ENCODE measurements around the gene RNFT2.

Gene RNFT2, protein sequence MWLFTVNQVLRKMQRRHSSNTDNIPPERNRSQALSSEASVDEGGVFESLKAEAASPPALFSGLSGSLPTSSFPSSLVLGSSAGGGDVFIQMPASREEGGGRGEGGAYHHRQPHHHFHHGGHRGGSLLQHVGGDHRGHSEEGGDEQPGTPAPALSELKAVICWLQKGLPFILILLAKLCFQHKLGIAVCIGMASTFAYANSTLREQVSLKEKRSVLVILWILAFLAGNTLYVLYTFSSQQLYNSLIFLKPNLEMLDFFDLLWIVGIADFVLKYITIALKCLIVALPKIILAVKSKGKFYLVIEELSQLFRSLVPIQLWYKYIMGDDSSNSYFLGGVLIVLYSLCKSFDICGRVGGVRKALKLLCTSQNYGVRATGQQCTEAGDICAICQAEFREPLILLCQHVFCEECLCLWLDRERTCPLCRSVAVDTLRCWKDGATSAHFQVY

DNA sequence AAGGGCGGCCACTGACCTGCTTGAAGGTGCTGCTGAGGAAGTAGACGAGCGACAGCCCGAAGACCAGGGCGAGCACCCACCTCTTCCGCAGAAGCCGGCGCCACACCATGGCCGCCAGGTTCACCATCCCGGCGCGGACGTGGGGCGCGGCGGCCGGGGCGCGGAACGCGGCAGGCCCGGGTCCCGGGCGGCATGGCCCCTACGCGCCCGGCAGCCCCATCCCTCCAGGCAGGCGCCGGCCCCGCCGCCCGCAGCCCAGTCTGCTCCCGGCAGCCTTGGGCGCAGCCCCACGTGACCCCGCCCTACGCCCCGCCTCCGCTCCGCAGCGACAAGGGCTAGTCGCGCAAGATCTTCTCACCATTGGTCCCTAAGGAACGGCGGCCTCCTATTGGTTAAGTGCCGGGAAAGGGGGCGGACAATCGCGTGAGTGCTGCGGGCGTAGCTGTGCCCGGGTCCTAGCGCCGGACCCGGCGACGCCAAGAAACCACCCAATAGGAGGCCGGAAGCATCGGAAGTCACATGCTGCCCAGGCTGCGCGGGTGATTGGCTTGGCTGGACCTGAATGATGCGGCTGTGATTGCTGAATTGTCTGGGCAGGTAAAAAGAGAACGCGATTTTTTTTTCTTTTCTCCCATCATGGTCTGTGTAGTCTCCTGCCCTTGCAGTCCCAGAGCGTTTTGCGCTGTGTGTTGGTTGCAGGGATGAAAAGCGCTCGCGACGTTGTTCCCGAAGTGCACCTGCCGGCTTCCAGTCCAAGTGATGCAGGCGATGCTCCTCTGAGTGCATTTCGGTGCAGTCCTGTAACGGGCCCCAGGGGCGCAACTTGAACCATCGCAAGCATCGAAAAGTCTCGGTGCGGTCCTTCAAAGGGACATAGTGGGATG, at the start of gene RNFT2, which contains the start of gene SPRING1:
RNFT2 (plus strand) TSS at position 542 of the 884 bp plus-strand sequence. CDS start 2,183 bp downstream, outside the sequence.
SPRING1 (minus strand) TSS at position 296 of the 884 bp plus-strand sequence; CDS start at position 127, 169 bp downstream.
- peak; percentile 98 for DNase-seq

DNA sequence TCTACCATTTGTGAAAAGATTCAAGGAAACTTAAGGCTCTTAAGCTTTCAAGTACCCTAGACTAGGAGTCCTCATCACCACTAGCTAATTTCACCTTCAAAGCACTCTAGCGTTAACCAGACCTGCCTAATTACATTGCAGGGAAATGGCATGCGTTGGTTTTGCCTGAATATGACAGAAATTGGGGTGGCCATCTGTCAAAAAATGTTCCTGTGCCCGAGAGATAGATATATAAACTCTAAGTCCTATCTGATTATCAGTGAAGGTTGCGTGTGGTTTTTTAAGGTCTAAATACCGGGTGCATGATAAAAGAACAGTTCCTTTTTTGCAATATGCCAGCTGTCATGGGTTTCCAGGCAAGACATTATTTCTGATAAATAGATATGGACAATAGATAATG, 48.6 kb upstream of the RNFT2 start:
- no peak for DNase-seq

DNA sequence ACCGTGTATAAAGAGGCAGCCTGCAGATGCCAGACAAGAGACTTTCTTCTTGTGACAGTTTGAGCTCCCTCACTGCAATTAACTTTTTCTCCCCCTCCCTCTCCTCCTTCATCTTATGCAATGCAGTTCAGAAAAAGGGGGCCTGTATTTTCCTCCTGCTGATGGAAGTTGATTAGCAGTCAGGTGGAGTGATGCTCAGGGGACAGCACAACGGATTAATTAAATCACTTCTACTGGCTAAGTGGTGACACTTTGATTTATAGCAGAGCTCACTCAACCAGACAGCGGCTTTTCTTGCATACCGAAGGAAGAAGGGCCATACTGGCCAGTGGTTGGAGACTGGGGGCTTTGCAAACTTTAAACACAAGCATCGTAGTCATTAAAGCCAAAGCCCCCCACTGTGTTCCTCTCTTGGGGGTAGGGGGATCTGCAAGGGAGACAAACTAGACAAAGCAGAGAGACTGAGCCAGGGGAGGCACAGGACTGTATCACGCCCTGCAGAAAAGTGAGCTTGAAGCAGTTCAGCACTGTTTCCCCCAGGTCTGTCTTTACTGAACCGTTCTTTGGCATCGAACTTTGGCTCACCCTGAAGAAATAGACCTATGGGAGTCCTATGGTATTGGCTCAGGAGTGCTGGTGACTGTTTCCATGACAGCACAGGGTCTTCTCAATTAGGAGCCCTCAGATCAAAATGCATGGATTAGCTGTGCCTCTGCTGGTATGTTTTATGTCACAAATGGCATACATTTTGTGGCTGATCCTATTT, 48.0 kb upstream of the RNFT2 start:
- no peak for DNase-seq

DNA sequence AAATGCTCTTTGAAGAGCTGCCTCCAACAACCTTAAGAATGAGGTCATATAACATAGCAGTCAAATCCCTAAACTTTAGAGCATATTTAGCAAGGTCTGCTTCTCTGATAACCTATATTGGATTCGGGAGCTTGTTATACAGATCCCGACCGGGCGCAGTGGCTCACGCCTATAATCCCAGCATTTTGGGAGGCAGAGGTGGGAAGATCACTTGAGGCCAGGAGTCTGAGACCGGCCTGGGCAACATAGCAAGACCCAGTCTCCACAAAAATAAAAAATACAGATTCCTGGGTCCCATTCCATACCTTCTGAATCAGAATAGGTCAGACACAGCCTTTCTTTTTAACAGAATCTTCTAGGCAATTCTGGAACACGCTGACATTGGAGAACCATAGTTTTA, 46.9 kb upstream of the RNFT2 start:
- no peak for DNase-seq

DNA sequence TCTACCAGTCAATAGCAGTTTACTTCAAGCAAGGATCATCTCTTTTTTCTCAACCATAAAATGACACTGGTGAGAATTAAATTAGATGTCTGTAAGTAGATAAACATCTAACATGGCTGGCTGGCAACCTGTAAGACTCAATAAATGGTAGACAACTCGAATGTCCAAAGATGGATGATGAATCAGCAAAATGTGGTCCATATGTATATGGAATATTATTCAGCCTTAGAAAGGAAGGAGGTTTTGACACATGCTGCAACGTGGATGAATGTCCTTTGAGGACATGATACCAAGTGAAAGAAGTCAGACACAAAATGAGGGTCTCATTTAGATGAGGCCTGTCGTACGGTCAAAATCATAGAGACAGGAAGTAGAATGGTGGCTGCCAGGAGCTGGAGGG, 46.5 kb upstream of the RNFT2 start:
- no peak for DNase-seq

DNA sequence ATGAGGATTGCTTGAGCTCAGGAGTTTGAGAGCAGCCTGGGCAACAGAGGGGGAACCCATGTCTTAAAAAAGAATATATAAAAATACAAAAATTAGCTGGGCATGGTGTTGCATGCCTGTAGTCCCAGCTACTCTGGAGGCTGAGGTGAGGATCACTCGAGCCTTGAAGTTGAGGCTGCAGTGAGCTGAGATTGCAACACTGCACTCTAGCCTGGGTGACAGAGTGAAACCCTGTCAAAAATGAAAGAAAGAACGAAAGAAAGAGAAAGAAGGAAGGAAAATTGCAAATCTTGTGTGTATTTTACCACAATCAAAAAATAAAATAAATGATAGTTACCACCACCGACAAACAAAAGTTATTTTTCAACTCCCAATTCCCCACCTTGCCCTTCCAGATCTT, 45.5 kb upstream of the RNFT2 start:
- no peak for DNase-seq

DNA sequence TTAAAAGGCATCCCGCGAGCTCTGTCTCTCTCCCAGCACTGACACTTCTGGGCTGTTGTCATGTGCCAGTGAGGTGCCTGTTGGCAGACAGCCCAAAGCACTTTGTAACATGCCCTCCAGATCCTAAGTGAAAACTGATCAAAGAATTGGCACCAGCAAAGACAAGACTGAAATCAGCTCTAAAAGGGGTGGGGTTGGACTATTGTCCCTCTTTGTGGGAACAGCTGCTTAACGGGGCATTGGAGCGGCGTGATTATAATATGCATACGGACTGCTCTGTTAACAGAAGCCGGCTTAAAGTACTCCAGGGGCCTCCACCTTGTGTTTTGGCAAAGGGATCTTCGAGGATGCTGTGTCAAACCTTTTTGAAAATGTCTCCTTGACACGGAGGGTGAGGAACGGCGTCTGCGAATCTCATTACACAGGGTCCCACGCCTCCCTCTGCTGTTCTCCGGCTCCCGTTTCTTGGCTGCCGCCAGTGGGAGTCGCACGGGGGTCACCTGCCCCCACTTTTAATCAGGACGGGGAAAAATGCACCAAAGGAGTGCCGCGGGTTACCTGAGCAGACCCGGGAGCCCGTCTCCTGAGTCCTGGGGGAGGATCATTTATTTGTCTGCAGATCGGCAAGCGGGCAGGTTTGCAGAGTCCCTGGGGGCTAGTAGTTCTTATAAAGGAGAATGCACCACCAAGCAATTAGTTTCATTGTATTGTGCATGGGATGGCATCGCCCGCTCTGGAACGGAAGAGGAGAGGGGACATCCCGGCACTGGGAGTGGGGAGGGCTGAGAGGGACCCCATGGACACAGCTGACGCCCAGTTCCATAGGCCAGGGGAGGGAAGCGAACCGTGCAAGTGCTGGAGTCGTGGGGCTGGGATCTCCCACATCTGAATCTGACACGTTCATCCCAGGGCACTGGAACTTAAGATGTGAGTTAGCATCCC, 44.6 kb upstream of the RNFT2 start:
- DNase-seq = no peak

DNA sequence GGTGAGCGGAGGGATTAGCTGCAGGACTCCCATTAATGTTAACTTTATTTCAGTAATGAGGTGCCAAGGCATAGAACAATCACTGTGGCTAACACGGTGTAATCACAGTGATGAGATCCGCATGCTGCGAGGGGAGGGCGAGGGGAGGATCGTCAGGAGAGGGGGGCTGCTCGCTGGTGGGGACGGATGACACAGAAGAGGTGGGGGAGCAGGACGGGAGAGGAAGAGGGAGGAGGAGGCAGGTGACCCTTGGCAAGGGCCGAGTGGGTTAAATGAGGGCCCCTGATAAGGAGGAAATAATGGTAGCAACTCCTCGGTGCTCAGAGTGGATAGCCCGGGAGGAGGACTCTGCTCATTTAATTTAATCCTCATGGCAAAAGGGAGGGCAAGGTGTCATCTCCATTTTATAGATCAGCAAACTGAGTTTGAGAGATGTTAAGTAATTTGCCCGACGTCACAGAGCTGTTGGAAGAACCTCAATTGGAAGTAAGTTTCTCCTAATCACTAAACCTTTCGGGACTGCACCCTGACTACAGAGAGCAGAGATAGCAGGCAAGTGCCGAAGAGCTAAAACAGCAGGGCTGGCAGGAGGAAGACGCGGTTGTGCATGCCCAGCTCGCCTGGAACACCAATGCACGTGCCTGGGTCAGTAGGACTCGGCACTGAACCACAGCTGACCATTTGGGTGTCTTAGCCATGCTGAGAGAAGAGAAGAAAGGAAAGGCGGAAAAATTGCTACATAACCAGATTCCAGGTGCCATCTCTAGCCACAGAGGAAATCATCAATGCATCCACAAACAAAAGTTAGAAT, 43.3 kb upstream of the RNFT2 start:
- DNase-seq = no peak

DNA sequence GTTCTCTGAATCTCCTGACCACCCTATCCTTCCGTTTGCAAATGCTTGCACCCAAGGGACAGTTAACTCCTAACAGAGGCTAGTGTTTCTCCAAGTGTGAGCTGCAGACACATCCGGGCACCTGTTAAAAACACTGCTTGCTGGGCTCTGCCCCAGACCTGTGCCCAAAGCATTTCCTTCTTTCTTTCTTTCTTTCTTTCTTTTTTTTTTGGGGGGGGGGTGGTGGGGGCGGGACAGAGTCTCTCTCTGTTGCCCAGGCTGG, 42.7 kb upstream of the RNFT2 start:
- no peak for DNase-seq

DNA sequence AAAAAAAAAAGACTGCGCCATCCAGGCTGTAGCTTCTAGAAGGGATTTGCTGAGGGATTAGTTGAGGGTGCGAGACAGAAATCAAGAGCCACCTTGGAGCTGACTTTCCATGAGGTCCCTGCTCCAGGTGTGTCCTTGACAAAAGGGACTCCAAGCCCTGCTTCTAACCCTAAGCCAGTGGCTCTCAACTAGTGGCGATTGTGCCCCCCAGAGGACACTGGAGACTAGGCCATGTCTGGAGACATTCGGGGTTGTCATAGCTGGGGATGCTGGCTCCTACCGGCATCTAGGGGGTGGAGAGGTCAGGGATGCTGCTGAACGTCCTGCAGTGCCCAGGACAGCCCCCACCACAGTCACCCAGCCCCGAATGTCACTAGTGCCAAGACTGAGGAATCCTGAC, 40.8 kb upstream of the RNFT2 start:
- DNase-seq = no peak

DNA sequence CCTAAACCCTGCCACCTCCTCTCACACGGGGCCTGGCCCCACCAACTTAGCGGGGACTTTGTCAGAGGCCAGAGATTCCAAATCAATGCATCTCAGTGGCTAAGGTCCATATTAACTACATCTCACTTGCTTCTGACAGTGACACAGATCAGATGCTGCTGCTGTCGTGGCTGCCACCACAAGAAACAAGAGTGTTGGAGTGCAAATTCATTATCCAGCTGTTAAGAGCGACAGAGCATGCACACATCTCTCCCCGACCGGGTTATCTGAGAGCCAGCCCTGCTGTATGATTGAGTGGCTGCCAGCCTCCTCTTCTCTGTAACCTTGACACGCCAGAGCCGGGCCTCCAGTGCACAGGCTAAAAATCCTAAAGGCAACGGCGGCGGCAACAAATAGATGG, 40.4 kb upstream of the RNFT2 start:
- DNase-seq = no peak

DNA sequence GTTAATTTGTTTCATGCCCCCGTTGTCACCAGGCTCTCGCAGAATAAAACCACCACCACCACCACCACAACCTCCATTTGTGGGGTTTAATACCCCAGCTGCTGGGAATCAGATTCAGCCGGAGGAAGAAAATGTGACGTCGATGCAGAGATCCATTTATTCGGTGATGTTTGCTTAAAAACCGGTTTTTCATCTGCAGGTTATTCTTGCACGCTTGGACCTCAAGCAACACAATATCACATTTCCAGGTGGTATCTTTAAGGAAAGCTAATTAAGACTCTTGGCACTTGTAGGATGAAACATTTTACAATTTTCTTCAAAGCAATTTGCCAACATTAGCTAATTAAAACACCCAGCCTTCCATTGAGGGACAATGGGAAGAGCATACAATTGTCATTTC, 40.0 kb upstream of the RNFT2 start:
- DNase-seq = no peak

DNA sequence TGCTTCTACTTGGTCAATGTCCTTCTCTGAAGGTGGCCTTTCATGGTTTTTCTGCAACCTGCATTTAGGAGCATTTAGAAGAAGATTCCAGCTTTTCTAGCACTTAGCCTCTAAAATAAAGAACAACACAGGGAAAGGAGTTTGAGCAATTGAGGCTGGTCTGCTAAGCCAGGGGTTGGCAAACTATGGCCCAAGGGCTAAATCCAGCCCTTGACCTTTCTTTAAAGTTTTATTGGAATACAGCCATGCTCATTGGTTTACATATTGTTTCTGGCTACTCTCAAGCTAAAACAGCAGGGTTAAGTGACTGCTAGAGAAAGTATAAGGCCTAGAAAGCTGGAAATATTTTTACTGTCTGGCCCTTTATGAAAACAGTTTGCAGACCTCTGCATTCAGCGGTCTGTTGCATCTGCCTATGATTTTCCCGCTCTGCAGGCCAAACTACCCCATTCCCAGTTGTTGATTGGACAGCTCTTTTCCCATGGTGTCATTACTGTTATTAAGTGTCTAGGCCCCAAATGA, 39.5 kb upstream of the RNFT2 start:
- no peak for DNase-seq

DNA sequence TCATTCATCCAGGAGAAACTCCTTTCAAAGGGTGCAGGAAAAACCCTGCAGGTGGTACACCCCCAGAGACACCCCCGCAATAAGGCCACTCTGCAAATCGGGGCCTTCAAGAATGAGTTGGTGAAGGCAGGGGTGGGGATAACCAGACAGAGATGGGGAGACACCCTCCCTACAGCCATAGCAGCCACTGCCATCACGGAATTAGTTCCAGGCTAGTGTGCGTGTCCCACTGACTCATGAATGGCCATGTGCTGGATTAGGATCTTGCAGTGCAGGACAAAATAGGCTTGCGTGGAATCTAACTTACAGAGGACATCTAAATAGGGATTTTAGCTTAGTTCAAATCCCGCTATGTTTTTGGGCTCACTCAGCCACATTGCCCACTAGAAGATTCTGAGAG, 38.0 kb upstream of the RNFT2 start:
- no peak for DNase-seq

DNA sequence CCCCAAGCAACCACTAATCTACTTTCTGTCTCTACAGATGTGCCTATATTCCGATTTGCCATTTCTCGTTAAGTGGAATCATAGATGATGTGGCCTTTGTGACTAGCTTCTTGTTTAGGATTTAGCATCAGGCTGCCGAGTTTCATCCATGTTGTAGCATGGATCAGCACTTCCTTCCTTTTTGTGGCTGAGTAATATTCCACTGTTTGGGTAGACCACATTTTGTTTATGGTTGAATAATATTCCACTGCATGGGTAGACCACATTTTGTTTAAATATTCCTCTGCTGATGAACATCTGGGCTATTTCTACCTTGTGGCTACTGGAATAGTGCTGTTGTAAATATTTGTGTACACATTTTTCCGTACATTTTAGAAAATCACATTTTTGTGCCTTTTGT, 36.7 kb upstream of the RNFT2 start:
- no peak for DNase-seq

DNA sequence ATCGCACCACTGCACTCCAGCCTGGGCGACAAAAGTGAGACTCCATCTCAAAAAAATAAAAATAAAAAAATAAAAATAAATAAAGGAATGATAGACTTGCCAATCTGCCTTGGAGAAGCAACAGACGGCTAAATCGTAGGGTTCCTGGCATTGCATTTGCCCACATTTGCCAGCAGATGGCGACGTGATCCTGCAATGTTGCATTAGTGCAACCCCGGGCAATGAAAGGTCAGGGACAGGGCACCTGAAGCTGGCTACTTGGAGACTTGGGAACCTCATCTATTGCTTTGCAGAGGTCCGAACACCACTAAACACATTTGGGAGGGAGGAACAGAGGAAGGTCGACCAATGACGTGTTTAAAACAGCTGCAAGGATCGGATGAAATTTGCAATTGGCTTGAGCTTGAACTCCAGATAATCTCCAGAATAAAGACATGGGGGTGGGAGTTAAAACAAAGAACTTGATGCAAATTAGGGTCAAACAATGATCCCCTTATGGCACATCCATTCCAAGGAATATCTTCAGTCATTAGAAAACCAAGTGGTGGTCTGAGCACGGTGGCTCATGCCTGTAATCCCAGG, 34.8 kb upstream of the RNFT2 start:
- DNase-seq = peak; percentile 81

DNA sequence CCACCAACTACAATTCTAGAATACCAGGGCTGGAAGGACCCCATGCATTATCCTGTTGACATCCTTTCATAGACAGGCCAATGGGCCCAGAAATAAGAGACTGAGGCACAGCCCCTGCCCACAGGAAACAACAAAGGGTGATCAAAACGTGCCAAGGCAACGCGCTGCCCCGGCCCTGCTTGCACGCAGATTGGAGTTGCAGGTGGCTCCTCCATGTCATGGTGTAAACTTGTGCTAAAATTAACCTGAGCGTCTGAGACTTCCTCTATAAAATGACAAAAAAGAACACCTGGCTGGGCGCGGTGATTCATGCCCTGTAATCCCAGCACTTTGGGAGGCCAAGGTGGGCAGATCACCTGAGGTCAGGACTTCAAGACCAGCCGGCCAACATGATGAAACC, 30.4 kb upstream of the RNFT2 start:
- no peak for DNase-seq

DNA sequence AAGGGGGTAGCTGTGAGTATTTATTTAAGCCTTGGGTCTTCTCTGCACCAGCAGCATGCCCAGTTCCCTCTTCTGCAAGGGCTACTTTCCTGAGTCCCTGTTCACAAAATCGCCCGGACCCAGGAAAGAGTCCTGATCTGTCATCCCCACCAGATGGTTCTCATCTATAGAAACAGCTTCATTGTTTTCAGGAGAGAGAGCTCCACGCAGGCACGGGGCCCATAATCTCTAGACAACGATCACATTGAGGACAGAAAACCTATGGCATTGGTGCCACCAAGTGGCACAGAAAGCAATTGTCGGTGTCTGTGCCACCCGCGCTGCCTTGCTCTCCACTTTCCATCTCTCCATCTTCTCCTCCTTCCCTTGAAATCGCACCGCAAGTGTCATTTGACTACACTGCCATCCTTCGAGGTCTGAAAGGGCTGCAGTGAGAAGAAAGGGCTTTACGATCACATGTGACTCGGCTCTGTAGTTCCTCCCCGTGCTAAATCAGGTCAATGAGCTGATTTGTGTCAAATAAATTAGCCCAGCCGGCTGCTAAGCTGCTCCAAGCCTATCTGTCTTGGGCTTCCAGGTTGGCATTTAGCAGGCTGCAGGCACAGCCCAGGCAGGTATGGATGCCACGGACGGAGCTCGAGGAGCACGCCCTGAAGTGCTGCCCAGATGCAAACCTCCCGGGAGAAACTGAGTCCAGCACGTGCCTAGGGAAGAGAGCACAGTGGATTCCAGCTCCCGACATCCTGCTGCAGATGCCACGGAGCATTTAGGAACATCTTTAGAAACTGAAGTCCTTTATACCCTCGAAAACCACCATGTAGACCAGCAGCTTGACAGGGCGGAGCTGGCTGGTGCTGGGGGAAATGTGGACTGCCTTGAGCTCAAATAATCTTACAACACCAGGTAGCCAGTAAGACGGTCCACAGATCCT, 29.0 kb upstream of the RNFT2 start:
- DNase-seq = peak; percentile 65

DNA sequence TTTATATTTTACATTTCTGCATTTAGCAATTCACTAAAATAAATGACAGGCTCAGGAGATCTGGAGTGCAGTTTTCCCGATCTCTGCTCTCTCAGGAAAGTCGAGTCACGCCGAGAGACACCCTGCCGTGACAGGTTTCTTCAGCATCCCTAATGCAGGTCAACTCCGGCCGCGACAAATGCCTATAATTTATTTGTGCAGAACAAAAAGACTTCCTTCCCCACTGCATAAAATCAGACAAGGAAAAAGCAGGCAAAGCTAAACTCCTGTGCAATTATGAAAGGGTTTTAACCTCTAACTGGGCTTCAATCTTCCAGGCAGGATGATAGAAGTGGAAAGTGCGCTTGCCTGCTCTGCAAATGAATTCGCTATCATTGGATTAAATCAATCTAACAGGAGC, 28.3 kb upstream of the RNFT2 start:
- no peak for DNase-seq
